Activated T-helper 1 cell treated with Interleukin-2 at 50 U/mL for 16 hours (primary cell): ENCODE data around the gene SORBS1.

Source experiments
- DNase-seq: peaks from one replicate; pipeline ENCODE4 v3.0.0-alpha.2; 2020; ENCODE audit warnings: low read depth

SORBS1 gene

GRCh38 chr10:95561177-95561863, at the start of gene SORBS1:
Gene SORBS1 (minus strand): TSS chr10:95561371. CDS start chr10:95441135, 120,236 bp downstream.
- peak; percentile 79 for DNase-seq

- no peak for DNase-seq
Measured at GRCh38 chr10:95610727-95611126, 49.6 kb upstream of the SORBS1 start.

- DNase-seq, result no peak
Measured at GRCh38 chr10:95606922-95607321, 45.8 kb upstream of the SORBS1 start.

GRCh38 chr10:95605163-95605562, 44.0 kb upstream of the SORBS1 start:
- DNase-seq, result no peak

- DNase-seq, result no peak
Measured at GRCh38 chr10:95604630-95605029, 43.5 kb upstream of the SORBS1 start.

- no peak for DNase-seq
Measured at GRCh38 chr10:95602382-95602781, 41.2 kb upstream of the SORBS1 start.

GRCh38 chr10:95601116-95601719, 40.0 kb upstream of the SORBS1 start:
- DNase-seq, result peak; percentile 2

GRCh38 chr10:95600158-95600557, 39.0 kb upstream of the SORBS1 start:
- no peak for DNase-seq

GRCh38 chr10:95597788-95598187, 36.6 kb upstream of the SORBS1 start:
- DNase-seq, result no peak

- no peak for DNase-seq
Measured at GRCh38 chr10:95588025-95588424, 26.9 kb upstream of the SORBS1 start.

- no peak for DNase-seq
Measured at GRCh38 chr10:95579835-95580535, 18.8 kb upstream of the SORBS1 start.

GRCh38 chr10:95579292-95579691, 18.1 kb upstream of the SORBS1 start:
- DNase-seq, result no peak

- no peak for DNase-seq
Measured at GRCh38 chr10:95578619-95579018, 17.4 kb upstream of the SORBS1 start.

- no peak for DNase-seq
Measured at GRCh38 chr10:95574649-95575365, 13.6 kb upstream of the SORBS1 start.

GRCh38 chr10:95573964-95574604, 12.9 kb upstream of the SORBS1 start:
- no peak for DNase-seq

- DNase-seq, result no peak
Measured at GRCh38 chr10:95573527-95573926, 12.4 kb upstream of the SORBS1 start.

- no peak for DNase-seq
Measured at GRCh38 chr10:95572131-95572820, 11.1 kb upstream of the SORBS1 start.

- DNase-seq, result no peak
Measured at GRCh38 chr10:95571390-95571789, 10.2 kb upstream of the SORBS1 start.

- no peak for DNase-seq
Measured at GRCh38 chr10:95569368-95569767, 8.2 kb upstream of the SORBS1 start.

- no peak for DNase-seq
Measured at GRCh38 chr10:95567903-95568630, 6.9 kb upstream of the SORBS1 start.

- DNase-seq, result no peak
Measured at GRCh38 chr10:95566136-95566535, 5.0 kb upstream of the SORBS1 start.
